ENCODE measurements around the gene KRR1. TPM values are rescaled to one million over a fixed set of nuclear protein-coding genes. Genes with fewer than 3 reads are reported as not detected.

KRR1 gene
- total RNA-seq: 29.0 and 44.7 TPM in 2 replicates

DNA sequence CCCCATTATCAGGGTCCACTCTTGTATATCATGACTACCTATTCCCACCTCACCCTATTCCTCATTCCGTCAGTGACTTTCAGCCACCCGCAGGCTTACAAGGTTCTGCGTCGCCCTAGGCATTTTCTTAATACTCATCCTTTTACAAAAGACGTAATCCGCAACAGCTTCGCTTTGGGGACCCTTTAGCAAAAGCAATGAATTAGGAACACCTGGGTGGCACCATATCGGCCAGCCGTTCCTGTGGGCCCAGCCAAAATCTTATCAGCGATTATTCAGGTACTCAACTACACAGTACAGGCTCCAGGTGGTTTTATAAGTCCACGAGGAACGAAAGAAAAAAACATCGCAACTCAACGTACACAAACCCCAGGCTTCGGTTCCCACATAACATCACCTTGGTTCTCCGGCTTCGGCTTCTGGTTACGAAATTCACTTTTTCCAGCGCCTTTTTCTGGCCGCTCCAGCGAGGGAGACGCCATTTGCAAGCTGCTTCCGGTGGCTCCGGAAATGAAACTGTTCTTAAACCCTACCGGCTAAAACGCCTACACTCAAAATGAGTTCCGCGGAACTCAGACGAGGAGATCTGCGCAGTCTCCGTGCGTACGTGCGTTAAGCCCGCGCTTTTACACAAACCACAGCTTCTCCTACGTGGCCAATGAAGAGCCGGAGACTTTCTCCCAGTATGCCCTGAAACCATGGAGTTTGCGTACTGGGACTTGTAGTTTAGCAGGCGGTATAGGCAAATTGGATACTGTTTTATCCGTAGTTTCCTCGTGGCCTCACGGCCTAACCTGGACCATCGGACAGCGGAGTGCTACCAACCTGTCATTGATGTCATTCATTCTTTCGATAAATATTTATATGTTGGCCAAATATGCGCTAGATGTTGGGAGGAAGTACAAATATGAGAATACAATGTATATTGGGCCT lies at the start of gene KRR1:
Gene KRR1 (minus strand): TSS at position 494 of the 933 bp plus-strand sequence. CDS start 12 bp downstream, at position 482.

GRCh38 chr12:75480469-75480949 lies 30.9 kb downstream of the KRR1 start, which contains the start of gene GLIPR1:
GLIPR1 (plus strand) TSS chr12:75480755; CDS start chr12:75480881, 126 bp downstream.

Other genes starting within 250 kb of the KRR1 start
- gene CAPS2, start 181.3 kb downstream of the KRR1 start, total RNA-seq: 0.15 and 0.27 TPM in 2 replicates
- gene GLIPR1L1, start 176.9 kb downstream of the KRR1 start, total RNA-seq: not detected in 2 replicates
- gene GLIPR1L2, start 120.5 kb downstream of the KRR1 start, total RNA-seq: 0.05 and 0.07 TPM in 2 replicates
- 17.0 and 28.4 TPM in 2 replicates for gene GLIPR1, start 30.9 kb downstream of the KRR1 start, total RNA-seq